ENCODE measurements around the gene RXRA. TPM values are rescaled to one million over a fixed set of nuclear protein-coding genes. Genes with fewer than 3 reads are reported as not detected.

The RXRA gene
- polyA plus RNA-seq, 1 experiment = 5.3 TPM

GRCh38 chr9:134290603-134291451, 35.4 kb upstream of the RXRA start:
- Histone ChIP-seq H3K27me3 (ENCODE audit: control insufficient read depth, insufficient read depth, low read length) (peaks cover 28% of the 10 kb centered on the region), H3K9me3 (ENCODE audit: control insufficient read depth, insufficient read depth, low read length) (no peaks in the 10 kb centered on the region), H3K4me3 (ENCODE audit: low read depth, low read length) (no peak overlapping the region), H3K27ac (ENCODE audit: low read depth, low read length) (no peak overlapping the region)
- DNase-seq (ENCODE audit: low read depth, low spot score) = no peak
- TF ChIP-seq CTCF (IDR thresholded peaks at IDR 0.05; ENCODE audit: low read depth, low read length) = no peak
- ChIA-PET CTCF (no interaction called here), POLR2A (no interaction called here)

- no peak for DNase-seq (ENCODE audit: low read depth, low spot score)
- POLR2A ChIA-PET = no interaction called here
- CTCF ChIA-PET = no interaction called here
- no peak for TF ChIP-seq CTCF (IDR thresholded peaks at IDR 0.05; ENCODE audit: low read depth, low read length)
- Histone ChIP-seq H3K27me3 (ENCODE audit: control insufficient read depth, insufficient read depth, low read length) (peaks cover 32% of the 10 kb centered on the region), H3K4me3 (ENCODE audit: low read depth, low read length) (no peak overlapping the region), H3K9me3 (ENCODE audit: control insufficient read depth, insufficient read depth, low read length) (no peaks in the 10 kb centered on the region; the same call in 1 of the 2 replicates), H3K27ac (ENCODE audit: low read depth, low read length) (no peak overlapping the region)
These were observed 34.8 kb upstream of the RXRA start for GRCh38 chr9:134291452-134291881.

- CTCF ChIA-PET = no interaction called here
- H3K27me3 ChIP-seq (ENCODE audit: control insufficient read depth, insufficient read depth, low read length) = peaks cover 35% of the 10 kb centered on the region
- no peak overlapping the region for H3K4me3 ChIP-seq (ENCODE audit: low read depth, low read length)
- no peaks in the 10 kb centered on the region; the same call in 1 of the 2 replicates for H3K9me3 ChIP-seq (ENCODE audit: control insufficient read depth, insufficient read depth, low read length)
- H3K27ac ChIP-seq (ENCODE audit: low read depth, low read length) = no peak overlapping the region
- POLR2A ChIA-PET = no interaction called here
- DNase-seq (ENCODE audit: low read depth, low spot score) = no peak
- TF ChIP-seq CTCF (IDR thresholded peaks at IDR 0.05; ENCODE audit: low read depth, low read length) = no peak
These were observed 34.0 kb upstream of the RXRA start for GRCh38 chr9:134291961-134292871.

- ChIA-PET CTCF (no interaction called here), POLR2A (no interaction called here)
- TF ChIP-seq CTCF (IDR thresholded peaks at IDR 0.05; ENCODE audit: low read depth, low read length) = no peak
- no peak overlapping the region for H3K4me3 ChIP-seq (ENCODE audit: low read depth, low read length)
- peaks cover 37% of the 10 kb centered on the region for H3K27me3 ChIP-seq (ENCODE audit: control insufficient read depth, insufficient read depth, low read length)
- no peak for DNase-seq (ENCODE audit: low read depth, low spot score)
- no peak overlapping the region for H3K27ac ChIP-seq (ENCODE audit: low read depth, low read length)
- H3K9me3 ChIP-seq (ENCODE audit: control insufficient read depth, insufficient read depth, low read length) = no peaks in the 10 kb centered on the region; the same call in 1 of the 2 replicates
These were observed 33.2 kb upstream of the RXRA start for GRCh38 chr9:134293031-134293521.
